Omental fat pad (tissue), 4 donors: ENCODE results near the gene SLCO3A1. TPM values are rescaled to one million over a fixed set of nuclear protein-coding genes. Genes with fewer than 3 reads are reported as not detected.

Experiments
- ATAC-seq: fragments of 150-250 bp; one replicate; pipeline ENCODE4 v1.9.1; 2016; ENCODE audit warnings: mild to moderate bottlenecking, moderate library complexity; ENCODE audit not compliant: low FRiP score
- DNase-seq: peaks from one replicate; pipeline ENCODE4 v3.0.0-alpha.2; 2019; ENCODE audit warnings: low spot score
- total RNA-seq, 4 donors: library from RNA; depleted of rRNA; stranded (reverse); fragments of >200 nt; gene quantifications; one replicate each; pipeline ENCODE4 v1.1.0, GENCODE V29; 2016
- TF ChIP-seq, protein P1 (sequence below), 3 donors: fragments of 450-650 bp; IDR thresholded peaks; one replicate each; pipeline ENCODE4 v1.5.1; 2016 to 2017; ENCODE audit warnings: antibody characterized with exemption in 3 of 3, mild to moderate bottlenecking in 3 of 3, moderate library complexity in 2 of 3

Gene SLCO3A1
- total RNA-seq, 4 donors from 2014 or later: 12.3 to 21.8 (median 14.8) TPM

DNA sequence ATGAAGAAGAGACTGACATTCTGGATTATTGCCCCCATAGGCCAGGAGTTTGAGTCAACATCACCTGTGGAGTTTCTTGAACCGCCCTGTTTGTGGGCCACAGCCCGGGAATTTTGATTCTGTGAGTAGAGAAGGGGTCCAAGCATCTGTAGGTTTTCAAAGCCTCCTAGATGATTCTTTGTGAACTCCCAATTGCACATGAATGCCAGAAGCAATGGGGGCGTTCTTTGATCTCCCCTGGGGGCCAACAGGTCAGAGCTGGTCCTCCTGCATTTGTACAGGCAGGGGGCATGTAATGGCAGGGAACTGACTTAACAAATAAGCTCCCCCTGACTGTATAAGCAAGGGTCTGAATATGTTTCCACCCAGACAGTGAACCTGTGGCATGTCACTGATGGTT, 260.3 kb downstream of the SLCO3A1 start:
- DNase-seq (no peak), ATAC-seq (no peak)
- TF ChIP-seq, protein P1, sequence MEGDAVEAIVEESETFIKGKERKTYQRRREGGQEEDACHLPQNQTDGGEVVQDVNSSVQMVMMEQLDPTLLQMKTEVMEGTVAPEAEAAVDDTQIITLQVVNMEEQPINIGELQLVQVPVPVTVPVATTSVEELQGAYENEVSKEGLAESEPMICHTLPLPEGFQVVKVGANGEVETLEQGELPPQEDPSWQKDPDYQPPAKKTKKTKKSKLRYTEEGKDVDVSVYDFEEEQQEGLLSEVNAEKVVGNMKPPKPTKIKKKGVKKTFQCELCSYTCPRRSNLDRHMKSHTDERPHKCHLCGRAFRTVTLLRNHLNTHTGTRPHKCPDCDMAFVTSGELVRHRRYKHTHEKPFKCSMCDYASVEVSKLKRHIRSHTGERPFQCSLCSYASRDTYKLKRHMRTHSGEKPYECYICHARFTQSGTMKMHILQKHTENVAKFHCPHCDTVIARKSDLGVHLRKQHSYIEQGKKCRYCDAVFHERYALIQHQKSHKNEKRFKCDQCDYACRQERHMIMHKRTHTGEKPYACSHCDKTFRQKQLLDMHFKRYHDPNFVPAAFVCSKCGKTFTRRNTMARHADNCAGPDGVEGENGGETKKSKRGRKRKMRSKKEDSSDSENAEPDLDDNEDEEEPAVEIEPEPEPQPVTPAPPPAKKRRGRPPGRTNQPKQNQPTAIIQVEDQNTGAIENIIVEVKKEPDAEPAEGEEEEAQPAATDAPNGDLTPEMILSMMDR (IDR thresholded peaks at IDR 0.05): no peak

DNA sequence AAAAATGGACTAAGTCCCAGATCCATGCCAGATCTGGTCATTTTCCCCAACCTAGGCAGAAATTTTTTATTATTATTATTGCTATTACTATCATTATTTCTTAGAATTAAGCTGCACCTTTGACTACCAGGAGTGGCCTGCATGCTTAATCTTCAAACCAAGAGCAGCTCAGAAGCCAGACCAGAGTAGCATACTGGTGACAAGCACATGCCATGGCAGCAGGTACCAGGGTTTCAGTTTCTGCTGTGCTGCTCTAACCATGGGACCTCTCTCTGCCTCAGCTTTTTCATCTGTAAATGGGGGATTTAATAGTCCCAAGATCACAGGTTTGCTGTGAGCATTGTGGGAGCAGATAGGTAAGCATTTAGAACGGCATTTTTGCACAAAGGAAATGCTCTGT, 262.3 kb downstream of the SLCO3A1 start:
- DNase-seq (no peak), ATAC-seq (no peak)
- TF ChIP-seq, protein P1 (IDR thresholded peaks at IDR 0.05): no peak

DNA sequence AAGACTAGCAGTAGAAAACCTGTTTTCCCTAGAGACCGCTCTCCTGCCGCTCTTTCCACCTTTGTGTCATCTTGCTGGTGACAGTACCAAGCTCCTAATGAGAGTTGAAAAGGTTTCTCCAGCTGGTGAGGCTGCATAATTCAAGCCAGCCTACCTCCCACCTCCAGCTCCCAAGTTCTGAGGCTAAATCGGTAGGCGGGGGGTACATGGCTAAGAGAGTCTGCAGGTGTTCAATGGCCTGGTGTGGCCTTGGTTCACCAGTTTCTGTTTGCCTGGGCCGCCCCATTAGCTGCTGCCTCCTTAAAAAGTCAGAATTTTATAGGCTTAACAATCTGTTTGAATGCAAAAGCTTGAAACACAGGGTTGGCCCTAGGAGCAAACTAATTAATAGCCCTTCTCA, 262.8 kb downstream of the SLCO3A1 start:
- ATAC-seq: no peak
- no peak for DNase-seq

DNA sequence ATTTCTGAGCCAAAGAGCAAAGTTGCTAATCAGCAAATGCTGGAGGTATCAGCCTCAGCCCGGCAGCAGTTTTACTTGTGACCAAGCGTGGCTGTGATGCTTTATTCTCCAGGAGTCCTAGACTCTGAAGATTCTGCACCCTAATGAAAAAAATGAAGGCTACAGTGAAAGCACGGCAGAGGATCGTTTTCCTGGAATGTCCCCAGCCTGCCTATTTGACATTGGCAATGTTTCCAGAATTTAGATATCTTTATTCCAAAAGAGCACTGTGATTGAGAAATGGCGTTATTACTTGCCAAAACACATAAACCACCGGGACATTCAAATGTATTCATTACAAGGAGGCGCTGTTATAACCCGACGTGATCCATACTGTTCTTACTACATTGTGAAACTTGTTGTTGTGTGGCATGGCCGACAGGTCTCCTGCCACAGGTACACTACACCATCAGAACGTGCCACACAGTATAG, 263.8 kb downstream of the SLCO3A1 start:
- DNase-seq (no peak), ATAC-seq (no peak)
- TF ChIP-seq, protein P1 (IDR thresholded peaks at IDR 0.05): no peak

More for the DNA sequence above, 262.8 kb downstream of the SLCO3A1 start:
- TF ChIP-seq, protein P1 (IDR thresholded peaks at IDR 0.05): no peak

DNA sequence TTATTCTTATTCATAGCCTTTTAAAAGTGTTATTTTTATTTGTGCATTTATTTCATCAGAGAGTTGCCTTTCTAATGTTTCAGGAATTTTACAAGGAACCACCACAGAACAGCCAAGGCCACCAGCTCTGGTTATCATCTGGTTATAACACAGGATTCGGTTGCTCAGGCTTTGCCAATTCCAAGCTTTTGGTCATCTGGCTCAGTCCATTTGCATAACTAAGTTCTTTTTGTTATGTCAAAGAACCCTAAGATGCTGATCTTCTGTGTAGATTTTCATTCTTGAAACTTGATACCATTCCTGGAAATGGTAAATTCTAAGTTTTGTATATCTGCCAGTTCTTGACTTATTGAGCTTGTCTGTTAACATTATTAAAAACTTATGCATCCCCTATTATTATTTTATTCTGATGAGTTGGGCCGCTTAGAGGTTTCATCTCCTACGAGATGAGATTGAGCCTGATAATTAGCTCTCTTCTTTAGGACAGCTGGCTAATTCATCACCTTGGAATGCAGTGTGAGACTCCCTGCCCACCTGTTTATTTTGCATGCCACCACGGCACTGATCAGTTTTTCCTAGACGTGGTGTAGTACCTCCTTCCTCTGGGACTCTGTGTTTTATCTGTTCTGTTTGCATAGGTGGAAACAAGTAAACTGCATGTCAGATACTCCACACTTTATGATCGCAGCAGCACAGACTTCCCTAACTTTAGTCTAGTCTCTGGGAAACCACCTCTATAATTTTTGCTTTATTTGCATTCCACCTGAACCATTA, 264.8 kb downstream of the SLCO3A1 start:
- ATAC-seq (no peak), DNase-seq (no peak)
- TF ChIP-seq, protein P1 (IDR thresholded peaks at IDR 0.05): no peak

DNA sequence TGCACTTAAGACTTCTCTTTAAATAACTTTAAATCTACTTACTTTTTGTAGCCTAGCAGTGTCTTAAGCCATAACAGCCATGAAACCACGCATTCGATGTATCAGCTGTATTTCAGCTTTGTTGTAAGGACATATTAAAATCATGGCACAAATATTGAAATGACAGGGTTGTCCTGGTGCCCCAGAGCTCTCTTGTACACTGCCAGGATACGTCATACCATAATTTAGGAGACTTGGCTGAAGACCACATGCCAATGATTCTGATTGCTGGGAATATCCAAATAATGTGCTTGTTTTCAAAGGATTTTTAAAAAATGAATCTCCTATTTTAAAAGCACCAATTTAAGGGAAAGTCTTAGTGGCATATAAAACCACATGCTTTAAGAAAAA, 265.4 kb downstream of the SLCO3A1 start:
- ATAC-seq: no peak
- TF ChIP-seq, protein P1 (IDR thresholded peaks at IDR 0.05): no peak
- DNase-seq: no peak
